Peyer's patch (tissue), 4 donors: Measurements from ENCODE around the gene KCNQ1OT1.

ENCODE experiments used
- POLR2A ChIP-seq, 2 donors: fragments of 450-650 bp; IDR thresholded peaks; one replicate each; pipeline ENCODE4 v1.5.1; 2017; ENCODE audit warnings: antibody characterized with exemption in 2 of 2, mild to moderate bottlenecking in 2 of 2, moderate library complexity in 2 of 2
- TF ChIP-seq, protein P1 (sequence below), 6 experiments: fragments of 450-650 bp in 4 of 6; fragments of 200-600 bp in 2 of 6; sonication (generic) in 1 of 6; IDR thresholded peaks; one replicate each; pipeline ENCODE4 v1.5.1; 2017 to 2019; ENCODE audit warnings: antibody characterized with exemption in 6 of 6, mild to moderate bottlenecking in 3 of 6, moderate library complexity in 1 of 6

DNA sequence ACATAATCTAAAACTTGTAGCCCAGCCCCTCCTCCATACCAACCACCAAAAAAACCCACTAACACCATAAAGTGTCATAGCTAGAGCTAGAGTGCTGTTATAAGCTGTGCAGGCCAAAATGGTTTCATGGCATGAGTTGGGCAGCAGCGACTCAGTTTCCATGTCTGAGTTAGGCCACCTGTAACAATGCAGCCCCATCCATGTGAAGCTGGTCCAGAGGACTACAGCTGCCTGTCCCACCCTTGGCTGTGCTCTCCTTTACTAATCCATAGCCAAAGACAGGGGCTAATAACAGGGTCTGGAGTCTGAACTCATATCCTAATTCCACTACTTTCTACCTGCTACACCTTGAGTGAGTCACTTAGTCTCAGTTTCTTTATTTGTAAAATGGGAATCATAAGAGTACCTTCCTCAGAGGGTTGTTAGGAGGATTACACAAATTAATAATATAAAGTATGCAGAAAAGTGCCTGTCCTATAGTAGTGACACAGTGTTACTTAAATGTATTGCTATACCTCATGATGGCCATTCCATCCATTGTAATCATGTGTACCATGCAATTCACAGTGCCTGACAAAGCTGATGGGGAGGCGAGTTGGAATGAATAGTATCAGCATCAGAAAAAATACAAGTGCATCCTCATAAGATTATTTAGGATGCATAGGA is 20.6 kb downstream of the KCNQ1OT1 start:
- TF ChIP-seq, protein P1, sequence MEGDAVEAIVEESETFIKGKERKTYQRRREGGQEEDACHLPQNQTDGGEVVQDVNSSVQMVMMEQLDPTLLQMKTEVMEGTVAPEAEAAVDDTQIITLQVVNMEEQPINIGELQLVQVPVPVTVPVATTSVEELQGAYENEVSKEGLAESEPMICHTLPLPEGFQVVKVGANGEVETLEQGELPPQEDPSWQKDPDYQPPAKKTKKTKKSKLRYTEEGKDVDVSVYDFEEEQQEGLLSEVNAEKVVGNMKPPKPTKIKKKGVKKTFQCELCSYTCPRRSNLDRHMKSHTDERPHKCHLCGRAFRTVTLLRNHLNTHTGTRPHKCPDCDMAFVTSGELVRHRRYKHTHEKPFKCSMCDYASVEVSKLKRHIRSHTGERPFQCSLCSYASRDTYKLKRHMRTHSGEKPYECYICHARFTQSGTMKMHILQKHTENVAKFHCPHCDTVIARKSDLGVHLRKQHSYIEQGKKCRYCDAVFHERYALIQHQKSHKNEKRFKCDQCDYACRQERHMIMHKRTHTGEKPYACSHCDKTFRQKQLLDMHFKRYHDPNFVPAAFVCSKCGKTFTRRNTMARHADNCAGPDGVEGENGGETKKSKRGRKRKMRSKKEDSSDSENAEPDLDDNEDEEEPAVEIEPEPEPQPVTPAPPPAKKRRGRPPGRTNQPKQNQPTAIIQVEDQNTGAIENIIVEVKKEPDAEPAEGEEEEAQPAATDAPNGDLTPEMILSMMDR (IDR thresholded peaks at IDR 0.05), result no peak
- no peak for TF ChIP-seq POLR2A (IDR thresholded peaks at IDR 0.05)
